Measurements from ENCODE around the gene TEX2. TPM values are rescaled to one million over a fixed set of nuclear protein-coding genes. Genes with fewer than 3 reads are reported as not detected.
"Not testable (repeated sequence)": the region's sequence is repeated elsewhere in the genome, so short reads cannot be mapped to it uniquely, and the experiment has no call there.

TEX2 gene
- total RNA-seq, 6 experiments from 2014 or later, result 29.1 to 46.6 (median 33.7) TPM

DNA sequence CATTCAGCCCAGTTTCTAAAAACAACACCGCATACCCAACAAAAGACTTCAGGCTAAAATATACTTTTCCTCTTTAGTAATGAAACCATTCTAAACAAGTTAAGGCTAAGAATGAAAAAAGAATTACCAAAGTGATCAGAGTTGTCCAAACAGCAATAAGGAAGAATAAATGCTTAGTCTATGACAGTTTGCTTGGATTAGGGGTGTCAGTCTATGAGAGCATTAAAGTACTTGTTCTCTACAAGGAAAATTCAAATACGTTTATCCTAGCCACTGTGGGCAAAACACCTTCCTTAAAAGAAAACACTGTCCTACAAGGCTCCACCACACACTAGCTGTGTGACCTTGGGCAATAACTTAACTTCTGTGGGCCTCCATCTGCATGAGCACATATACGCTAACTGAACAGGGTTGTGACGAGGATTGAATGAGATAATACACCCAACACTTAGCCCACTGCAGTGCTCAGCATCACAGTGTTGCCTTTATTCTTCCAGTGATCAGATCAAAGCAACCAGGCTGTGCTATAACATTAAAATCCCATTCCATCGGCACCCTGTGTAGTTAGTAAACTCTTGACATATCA is 53.6 kb downstream of the TEX2 start:
- no peaks in the 10 kb centered on the region for H3K9me3 ChIP-seq
- peaks cover 0 to 7% (median 0%) of the 10 kb centered on the region in 4 donors for H3K4me1 ChIP-seq
- peaks cover 0 to 26% (median 4%) of the 10 kb centered on the region in 4 donors for H3K36me3 ChIP-seq
- H3K27ac ChIP-seq, result no peak overlapping the region
- no peak for DNase-seq
- no peak for TF ChIP-seq POLR2A (IDR thresholded peaks at IDR 0.05)
- TF ChIP-seq, protein P1, sequence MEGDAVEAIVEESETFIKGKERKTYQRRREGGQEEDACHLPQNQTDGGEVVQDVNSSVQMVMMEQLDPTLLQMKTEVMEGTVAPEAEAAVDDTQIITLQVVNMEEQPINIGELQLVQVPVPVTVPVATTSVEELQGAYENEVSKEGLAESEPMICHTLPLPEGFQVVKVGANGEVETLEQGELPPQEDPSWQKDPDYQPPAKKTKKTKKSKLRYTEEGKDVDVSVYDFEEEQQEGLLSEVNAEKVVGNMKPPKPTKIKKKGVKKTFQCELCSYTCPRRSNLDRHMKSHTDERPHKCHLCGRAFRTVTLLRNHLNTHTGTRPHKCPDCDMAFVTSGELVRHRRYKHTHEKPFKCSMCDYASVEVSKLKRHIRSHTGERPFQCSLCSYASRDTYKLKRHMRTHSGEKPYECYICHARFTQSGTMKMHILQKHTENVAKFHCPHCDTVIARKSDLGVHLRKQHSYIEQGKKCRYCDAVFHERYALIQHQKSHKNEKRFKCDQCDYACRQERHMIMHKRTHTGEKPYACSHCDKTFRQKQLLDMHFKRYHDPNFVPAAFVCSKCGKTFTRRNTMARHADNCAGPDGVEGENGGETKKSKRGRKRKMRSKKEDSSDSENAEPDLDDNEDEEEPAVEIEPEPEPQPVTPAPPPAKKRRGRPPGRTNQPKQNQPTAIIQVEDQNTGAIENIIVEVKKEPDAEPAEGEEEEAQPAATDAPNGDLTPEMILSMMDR (IDR thresholded peaks at IDR 0.05), result no peak
- intact Hi-C loops (cut with DNase I), result no loop called here
- no peaks in the 10 kb centered on the region for H3K27me3 ChIP-seq
- ATAC-seq, result no peak
- WGBS (ENCODE audit: insufficient coverage, low coverage, low lambda C conversion rate, missing lambda C conversion rate), result 89% methylated on average over 5 of the region's 5 CpGs
- no peak overlapping the region for H3K4me3 ChIP-seq

DNA sequence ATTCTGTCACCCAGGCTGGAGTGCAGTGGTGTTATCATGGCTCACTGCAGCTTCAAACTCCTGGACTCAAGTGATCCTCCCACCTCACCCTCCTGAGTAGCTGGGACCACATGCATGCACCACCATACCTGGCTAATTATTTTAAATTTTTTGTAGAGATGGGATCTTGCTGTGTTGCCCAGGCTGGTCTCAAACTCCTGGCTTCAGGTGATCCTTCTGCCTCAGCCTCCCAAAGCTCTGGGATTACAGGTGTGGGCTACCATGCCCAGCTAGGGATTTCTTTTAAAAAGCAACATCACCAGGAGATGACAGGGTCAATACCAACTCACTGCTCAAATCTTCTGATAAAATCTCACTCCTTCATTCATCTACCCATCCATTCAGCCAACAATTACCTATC is 54.4 kb downstream of the TEX2 start:
- DNase-seq; ATAC-seq; H3K9me3 ChIP-seq; intact Hi-C loops (cut with DNase I); H3K27ac ChIP-seq; H3K27me3 ChIP-seq; H3K4me1 ChIP-seq; H3K4me3 ChIP-seq: not testable (repeated sequence)
- H3K36me3 ChIP-seq, result peaks cover 0 to 24% (median 4%) of the 10 kb centered on the region in 4 donors

DNA sequence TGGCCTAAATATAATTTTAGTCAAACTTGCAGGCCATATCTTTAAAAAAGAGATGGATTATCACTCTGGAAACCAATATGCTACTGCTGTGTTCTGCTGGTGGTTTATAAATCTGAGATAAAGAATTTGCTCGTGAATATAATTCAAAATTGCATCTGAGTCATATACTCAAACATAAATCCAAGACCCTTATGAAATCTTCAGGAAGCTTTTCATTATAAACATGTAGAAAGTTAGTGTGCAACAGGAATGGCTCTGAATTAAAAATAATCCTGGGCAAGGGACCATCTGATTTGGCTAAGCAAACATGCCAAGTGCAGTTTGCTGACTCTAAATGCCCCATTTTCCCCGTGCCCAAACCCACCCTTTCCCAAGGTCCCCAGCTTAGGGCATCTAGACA is 57.3 kb downstream of the TEX2 start:
- 46% methylated on average over 2 of the region's 2 CpGs for WGBS (ENCODE audit: insufficient coverage, low coverage, low lambda C conversion rate, missing lambda C conversion rate)
- Histone ChIP-seq H3K9me3 (no peaks in the 10 kb centered on the region), H3K36me3 (no peaks in the 10 kb centered on the region), H3K27me3 (no peaks in the 10 kb centered on the region), H3K27ac (no peak overlapping the region), H3K4me3 (no peak overlapping the region), H3K4me1 (peaks cover 0 to 36% (median 14%) of the 10 kb centered on the region in 4 donors)
- DNase-seq, result no peak
- no peak for ATAC-seq
- intact Hi-C loops (cut with DNase I), result no loop called here
- no peak for TF ChIP-seq POLR2A (IDR thresholded peaks at IDR 0.05)
- TF ChIP-seq, protein P1 (IDR thresholded peaks at IDR 0.05), result no peak

DNA sequence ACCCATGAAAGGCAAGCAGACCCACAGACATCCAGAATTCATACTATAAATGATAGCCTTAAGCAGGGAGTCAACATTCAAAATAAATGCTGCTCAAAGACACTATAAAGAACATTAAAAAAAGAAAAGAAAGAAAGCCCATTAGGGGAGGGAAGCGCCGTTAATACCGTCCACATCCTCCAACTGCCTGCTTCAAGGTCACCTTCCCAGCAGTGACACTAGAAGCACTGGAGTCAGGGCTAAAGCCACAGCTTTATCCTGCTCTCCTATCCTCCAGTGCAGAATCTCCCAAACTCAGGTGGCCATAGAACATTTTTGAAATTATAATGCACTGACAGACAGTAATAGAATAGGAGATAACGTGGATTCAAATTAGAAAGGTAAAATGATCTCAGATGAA is 59.4 kb downstream of the TEX2 start:
- intact Hi-C loops (cut with DNase I), result no loop called here
- Histone ChIP-seq H3K27me3 (no peaks in the 10 kb centered on the region), H3K9me3 (no peaks in the 10 kb centered on the region), H3K27ac (peak overlapping the region in 1 of 3 donors; percentile 37), H3K36me3 (no peaks in the 10 kb centered on the region), H3K4me3 (no peak overlapping the region), H3K4me1 (peaks cover 0 to 52% (median 14%) of the 10 kb centered on the region in 4 donors)
- no peak for ATAC-seq
- TF ChIP-seq POLR2A (IDR thresholded peaks at IDR 0.05), result no peak
- TF ChIP-seq, protein P1 (IDR thresholded peaks at IDR 0.05), result no peak
- WGBS (ENCODE audit: insufficient coverage, low coverage, low lambda C conversion rate, missing lambda C conversion rate), result 61% methylated on average over 4 of the region's 4 CpGs
- no peak for DNase-seq

DNA sequence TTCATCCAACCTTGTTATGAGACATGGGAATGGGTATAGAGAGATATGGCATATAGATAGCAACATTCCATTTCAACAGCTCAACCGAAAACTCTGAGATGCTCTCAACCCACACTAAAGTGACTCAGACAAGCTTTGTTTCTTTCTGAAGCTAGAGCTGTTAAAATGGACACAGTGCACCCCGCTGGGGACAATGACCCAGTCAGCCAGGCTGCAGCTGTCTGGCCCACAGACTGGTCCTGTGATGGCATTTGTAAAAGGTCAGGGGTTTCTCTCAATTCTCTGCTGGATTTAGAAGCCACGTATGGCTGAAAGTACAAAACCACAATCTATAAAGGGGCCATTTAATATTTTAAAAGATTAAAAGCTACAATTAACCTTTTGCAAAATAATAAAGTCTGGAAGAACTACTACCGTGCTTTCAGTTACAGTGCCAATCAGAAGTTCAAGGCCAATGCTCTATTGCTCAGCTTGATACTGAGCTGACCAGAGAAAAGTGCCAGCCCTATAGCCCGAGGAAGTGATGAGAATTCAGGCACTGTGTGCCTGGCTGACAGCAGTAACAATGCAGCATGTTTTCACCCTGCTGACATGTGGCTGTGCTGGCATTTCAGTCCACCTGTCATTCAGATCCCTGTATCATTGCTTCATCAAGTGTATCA is 60.2 kb downstream of the TEX2 start:
- no peaks in the 10 kb centered on the region for H3K36me3 ChIP-seq
- ATAC-seq (peak; percentile 76 to 88 (median 82)), DNase-seq (peak in 2 of 3 donors; percentile 47 to 66)
- peak overlapping the region in 2 of 3 donors; percentile 28 to 37 for H3K27ac ChIP-seq
- H3K9me3 ChIP-seq, result no peaks in the 10 kb centered on the region
- H3K4me3 ChIP-seq, result no peak overlapping the region
- intact Hi-C loops (cut with DNase I), result no loop called here
- 19% methylated on average over 5 of the region's 5 CpGs for WGBS (ENCODE audit: insufficient coverage, low coverage, low lambda C conversion rate, missing lambda C conversion rate)
- H3K27me3 ChIP-seq, result no peaks in the 10 kb centered on the region
- no peak for TF ChIP-seq POLR2A (IDR thresholded peaks at IDR 0.05)
- TF ChIP-seq, protein P1 (IDR thresholded peaks at IDR 0.05), result no peak
- H3K4me1 ChIP-seq, result peaks cover 0 to 52% (median 14%) of the 10 kb centered on the region in 4 donors
